AG04449 (cell line): ENCODE measurements around the gene COQ6.
"Not testable (repeated sequence)": the region's sequence is repeated elsewhere in the genome, so short reads cannot be mapped to it uniquely, and the experiment has no call there.

Source experiments
- CTCF ChIA-PET: fragments of 350-600 bp; formaldehyde crosslinking; extraction: SDS; loops from one replicate; lab custom pipeline; 2021; ENCODE audit warnings: antibody characterized with exemption; lab: Yijun Ruan, JAX
- POLR2A ChIA-PET: fragments of 400-600, 350-600 bp; formaldehyde crosslinking; extraction: SDS; loops from one replicate; lab custom pipeline; 2020; ENCODE audit warnings: antibody characterized with exemption, inconsistent platforms; lab: Yijun Ruan, JAX
- DNase-seq: peaks from one replicate; pipeline ENCODE4 v3.0.0-alpha.2; 2010; ENCODE audit warnings: low read depth, low spot score
- H3K4me3 ChIP-seq: 2 replicates; pipeline ENCODE4 v1.5.1; 2011; ENCODE audit warnings: low read depth, mild to moderate bottlenecking, control low read depth, low read length
- TF ChIP-seq, protein P1 (sequence below): IDR thresholded peaks from one replicate; pipeline ENCODE4 v1.5.1; 2011; ENCODE audit warnings: mild to moderate bottlenecking, moderate library complexity, low read length, control low read depth, inconsistent platforms; ENCODE audit not compliant: insufficient read depth; ENCODE audit errors: missing control alignments

COQ6 gene

DNA sequence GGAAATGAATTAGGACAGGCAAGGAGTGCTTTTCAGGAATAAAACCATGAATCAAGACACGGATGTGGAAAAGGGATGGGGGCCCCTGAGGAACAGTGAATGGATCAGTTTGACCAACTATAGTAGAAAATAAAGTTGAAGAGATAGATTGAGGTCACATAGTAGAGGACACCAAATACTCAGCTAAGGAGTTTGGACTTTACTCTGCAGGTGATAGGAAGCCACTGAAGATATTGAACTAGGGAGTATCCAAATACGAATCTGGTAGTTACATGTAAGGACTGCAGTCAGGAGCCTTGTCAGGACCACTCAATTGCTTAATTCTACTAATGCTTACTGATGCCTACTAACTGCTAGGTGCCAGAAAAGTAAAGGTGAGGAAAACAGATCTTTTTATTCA lies 48.6 kb downstream of the COQ6 start:
- TF ChIP-seq, protein P1, sequence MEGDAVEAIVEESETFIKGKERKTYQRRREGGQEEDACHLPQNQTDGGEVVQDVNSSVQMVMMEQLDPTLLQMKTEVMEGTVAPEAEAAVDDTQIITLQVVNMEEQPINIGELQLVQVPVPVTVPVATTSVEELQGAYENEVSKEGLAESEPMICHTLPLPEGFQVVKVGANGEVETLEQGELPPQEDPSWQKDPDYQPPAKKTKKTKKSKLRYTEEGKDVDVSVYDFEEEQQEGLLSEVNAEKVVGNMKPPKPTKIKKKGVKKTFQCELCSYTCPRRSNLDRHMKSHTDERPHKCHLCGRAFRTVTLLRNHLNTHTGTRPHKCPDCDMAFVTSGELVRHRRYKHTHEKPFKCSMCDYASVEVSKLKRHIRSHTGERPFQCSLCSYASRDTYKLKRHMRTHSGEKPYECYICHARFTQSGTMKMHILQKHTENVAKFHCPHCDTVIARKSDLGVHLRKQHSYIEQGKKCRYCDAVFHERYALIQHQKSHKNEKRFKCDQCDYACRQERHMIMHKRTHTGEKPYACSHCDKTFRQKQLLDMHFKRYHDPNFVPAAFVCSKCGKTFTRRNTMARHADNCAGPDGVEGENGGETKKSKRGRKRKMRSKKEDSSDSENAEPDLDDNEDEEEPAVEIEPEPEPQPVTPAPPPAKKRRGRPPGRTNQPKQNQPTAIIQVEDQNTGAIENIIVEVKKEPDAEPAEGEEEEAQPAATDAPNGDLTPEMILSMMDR: no peak
- no peak overlapping the region for H3K4me3 ChIP-seq
- no peak for DNase-seq
- CTCF ChIA-PET: no interaction called here
- POLR2A ChIA-PET: no interaction called here

DNA sequence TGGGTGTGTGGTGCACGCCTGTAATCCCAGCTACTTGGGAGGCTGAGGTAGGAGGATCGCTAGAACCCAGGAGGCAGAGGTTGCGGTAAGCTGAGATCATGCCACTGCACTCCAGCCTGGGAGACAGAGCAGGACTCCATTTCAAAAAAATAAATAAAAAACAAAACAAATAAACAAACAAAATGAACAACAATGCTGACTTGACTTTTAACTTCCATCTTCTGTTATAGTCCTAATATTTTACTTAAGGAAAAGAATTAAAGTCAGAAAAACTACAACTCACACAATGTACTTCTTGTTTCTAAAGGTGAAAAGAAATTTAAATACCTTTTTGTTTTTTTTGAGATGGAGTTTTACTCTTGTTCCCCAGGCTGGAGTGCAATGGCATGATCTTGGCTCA lies 55.6 kb downstream of the COQ6 start:
- CTCF ChIA-PET, H3K4me3 ChIP-seq, POLR2A ChIA-PET, DNase-seq: not testable (repeated sequence)

DNA sequence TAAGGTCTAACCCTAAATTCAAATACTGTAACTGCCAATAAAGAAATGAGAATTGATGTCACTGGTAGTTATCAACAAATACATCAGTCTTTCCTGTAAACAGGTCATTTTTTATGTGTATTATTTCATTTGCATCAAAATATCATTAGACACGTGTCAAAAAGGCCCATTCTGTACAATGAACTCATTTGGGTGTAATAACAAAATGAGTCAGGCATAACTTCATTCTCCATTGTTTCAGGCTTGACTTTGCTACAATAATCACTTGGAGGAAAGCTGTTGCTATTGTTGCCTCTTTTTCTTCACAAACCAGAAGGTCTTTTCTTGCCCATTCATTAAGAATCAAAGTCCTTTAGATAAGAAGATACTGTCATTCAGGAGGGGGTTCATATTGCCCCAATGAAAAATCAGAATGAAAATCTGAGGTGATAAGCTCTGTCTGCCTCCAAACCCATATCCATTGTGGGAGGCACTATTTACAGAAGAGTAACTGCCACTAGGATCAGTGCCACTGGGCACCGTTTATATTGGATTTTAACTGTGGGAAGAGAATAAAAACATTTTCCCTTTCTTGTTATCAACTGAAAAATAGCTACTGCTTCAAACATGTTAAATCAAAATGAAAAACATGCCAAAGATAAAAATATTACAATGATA lies 58.9 kb downstream of the COQ6 start:
- no peak for DNase-seq
- ChIA-PET POLR2A (no interaction called here), CTCF (interaction anchor here (1.1 kb wide), 1 partner anchor 10 kb away, joined by 3 read pairs; no protein-coding TSS in a partner anchor)
- H3K4me3 ChIP-seq: no peak overlapping the region
- TF ChIP-seq, protein P1: no peak
